WTC11 (cell line): ENCODE data around the gene AGPAT3. TPM values are rescaled to one million over a fixed set of nuclear protein-coding genes. Genes with fewer than 3 reads are reported as not detected.

Experiments
- ATAC-seq: fragments of 200-7000 bp; cut with Tn5 transposase; 2 replicates; pipeline ENCODE4 v1.10.0; 2021; ENCODE audit warnings: mild to moderate bottlenecking, moderate library complexity
- CTCF ChIA-PET: fragments of 300-600 bp; sonication (Branson Sonifier 250); formaldehyde crosslinking; loops from one replicate; lab custom pipeline; 2021; ENCODE audit warnings: antibody characterized with exemption; lab: Charles Lee
- POLR2A ChIA-PET: fragments of 350-600 bp; sonication (Branson Sonifier 250); formaldehyde crosslinking; loops from one replicate; lab custom pipeline; 2021; ENCODE audit warnings: antibody characterized with exemption; lab: Charles Lee
- DNase-seq: peaks from one replicate; pipeline ENCODE4 v3.0.0; 2021; ENCODE audit warnings: low spot score
- H3K27ac Mint-ChIP-seq: 2 replicates; pipeline ENCODE4 v1.8.0; 2021; ENCODE audit warnings: mixed read lengths
- H3K27me3 Mint-ChIP-seq: 2 replicates; pipeline ENCODE4 v1.8.0; 2021; ENCODE audit warnings: low read depth, mild to moderate bottlenecking, moderate library complexity, mixed read lengths
- H3K36me3 Mint-ChIP-seq: 2 replicates; pipeline ENCODE4 v1.8.0; 2021; ENCODE audit warnings: mixed read lengths
- H3K4me1 Mint-ChIP-seq: 2 replicates; pipeline ENCODE4 v1.8.0; 2022; ENCODE audit warnings: mixed read lengths
- H3K4me3 Mint-ChIP-seq: 2 replicates; pipeline ENCODE4 v1.8.0; 2021; ENCODE audit warnings: mild to moderate bottlenecking, moderate library complexity, mixed read lengths
- H3K9me3 Mint-ChIP-seq: 2 replicates; pipeline ENCODE4 v1.8.0; 2021; ENCODE audit warnings: mixed read lengths
- ATF2 ChIP-seq: sonication (generic); formaldehyde crosslinking; IDR thresholded peaks from 2 replicates; pipeline ENCODE4 v1.8.1; 2022; ENCODE audit warnings: low read depth, missing genetic modification reagents, borderline replicate concordance
- FOXK1 ChIP-seq: sonication (generic); formaldehyde crosslinking; IDR thresholded peaks from 2 replicates; pipeline ENCODE4 v1.8.0; 2022; ENCODE audit warnings: mild to moderate bottlenecking, moderate library complexity, missing genetic modification reagents
- GRHL2 ChIP-seq: fragments of 250-450 bp; sonication (Bioruptor Pico); IDR thresholded peaks from 2 replicates; pipeline ENCODE4 v1.8.0; 2022; ENCODE audit warnings: mild to moderate bottlenecking, moderate library complexity; ENCODE audit not compliant: insufficient replicate concordance, severe bottlenecking
- NR2C2 ChIP-seq: sonication (generic); formaldehyde crosslinking; IDR thresholded peaks from 2 replicates; pipeline ENCODE4 v1.8.0; 2022; ENCODE audit warnings: mild to moderate bottlenecking, missing genetic modification reagents
- NR3C1 ChIP-seq: sonication (generic); formaldehyde crosslinking; conservative IDR thresholded peaks from 2 replicates; pipeline ENCODE4 v1.8.1; 2023; ENCODE audit warnings: low read depth, mild to moderate bottlenecking, missing genetic modification reagents
- PREB ChIP-seq: sonication (generic); formaldehyde crosslinking; IDR thresholded peaks from 2 replicates; pipeline ENCODE4 v1.8.1; 2022; ENCODE audit warnings: mild to moderate bottlenecking, missing genetic modification reagents, moderate library complexity, borderline replicate concordance
- PRRX2 ChIP-seq: fragments of 250-450 bp; sonication (Bioruptor Pico); IDR thresholded peaks from 2 replicates; pipeline ENCODE4 v1.8.0; 2021; ENCODE audit warnings: mild to moderate bottlenecking
- SP1 ChIP-seq: sonication (generic); formaldehyde crosslinking; conservative IDR thresholded peaks from 2 replicates; pipeline ENCODE4 v1.8.1; 2022; ENCODE audit warnings: missing genetic modification reagents
- TEAD1 ChIP-seq: sonication (generic); formaldehyde crosslinking; IDR thresholded peaks from 2 replicates; pipeline ENCODE4 v1.8.0; 2022; ENCODE audit warnings: mild to moderate bottlenecking, missing genetic modification reagents
- ZBTB43 ChIP-seq: sonication (generic); formaldehyde crosslinking; IDR thresholded peaks from 2 replicates; pipeline ENCODE4 v1.8.1; 2023; ENCODE audit warnings: mild to moderate bottlenecking, missing genetic modification reagents
- ZNF121 ChIP-seq: sonication (generic); formaldehyde crosslinking; IDR thresholded peaks from 2 replicates; pipeline ENCODE4 v1.8.0; 2023; ENCODE audit warnings: missing genetic modification reagents
- ZNF219 ChIP-seq: sonication (generic); formaldehyde crosslinking; IDR thresholded peaks from 2 replicates; pipeline ENCODE4 v1.8.0; 2023; ENCODE audit warnings: missing genetic modification reagents, mild to moderate bottlenecking, borderline replicate concordance
- total RNA-seq: library from RNA; stranded (reverse); gene quantifications from 3 replicates; pipeline ENCODE4 v1.2.3, GENCODE V29; 2021
- TF ChIP-seq, protein P1 (sequence below): sonication (generic); formaldehyde crosslinking; IDR thresholded peaks from 2 replicates; pipeline ENCODE4 v1.8.1; 2023; ENCODE audit warnings: mild to moderate bottlenecking, missing genetic modification reagents, moderate library complexity
- TF ChIP-seq, protein P2 (sequence below): sonication (generic); formaldehyde crosslinking; IDR thresholded peaks from 2 replicates; pipeline ENCODE4 v1.8.1; 2023; ENCODE audit warnings: mild to moderate bottlenecking, missing genetic modification reagents, moderate library complexity
- TF ChIP-seq, protein P3 (sequence below): sonication (generic); formaldehyde crosslinking; IDR thresholded peaks from 2 replicates; pipeline ENCODE4 v1.8.0; 2022; ENCODE audit warnings: mild to moderate bottlenecking, missing genetic modification reagents
- TF ChIP-seq, protein P4 (sequence below): sonication (generic); formaldehyde crosslinking; IDR thresholded peaks from 2 replicates; pipeline ENCODE4 v1.8.1; 2023; ENCODE audit warnings: mild to moderate bottlenecking, missing genetic modification reagents, borderline replicate concordance

Gene AGPAT3
- total RNA-seq, 1 experiment from 2014 or later, result 5.6 TPM

GRCh38 chr21:43885721-43886120 lies 20.7 kb downstream of the AGPAT3 start:
- ATAC-seq, result no peak

GRCh38 chr21:43886565-43886964 lies 21.5 kb downstream of the AGPAT3 start:
- TF ChIP-seq PRRX2 (CRISPR knock-in tag) (no peak), ZBTB43 (no peak), NR3C1 (CRISPR knock-in tag) (no peak), TEAD1 (CRISPR knock-in tag) (no peak), PREB (no peak), GRHL2 (CRISPR knock-in tag) (no peak), ZNF219 (no peak)
- TF ChIP-seq, protein P1, sequence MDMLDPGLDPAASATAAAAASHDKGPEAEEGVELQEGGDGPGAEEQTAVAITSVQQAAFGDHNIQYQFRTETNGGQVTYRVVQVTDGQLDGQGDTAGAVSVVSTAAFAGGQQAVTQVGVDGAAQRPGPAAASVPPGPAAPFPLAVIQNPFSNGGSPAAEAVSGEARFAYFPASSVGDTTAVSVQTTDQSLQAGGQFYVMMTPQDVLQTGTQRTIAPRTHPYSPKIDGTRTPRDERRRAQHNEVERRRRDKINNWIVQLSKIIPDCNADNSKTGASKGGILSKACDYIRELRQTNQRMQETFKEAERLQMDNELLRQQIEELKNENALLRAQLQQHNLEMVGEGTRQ (CRISPR knock-in tag), result no peak
- ATAC-seq, result no peak
- Mint-ChIP-seq H3K27ac (no peak overlapping the region), H3K4me1 (peaks cover 26% of the 10 kb centered on the region), H3K9me3 (peaks cover under 1% of the 10 kb centered on the region; the same call in 1 of the 2 replicates), H3K27me3 (no peaks in the 10 kb centered on the region), H3K36me3 (0 out of 2 replicates have a peak, but pooled peaks cover under 1% of the 10 kb centered on the region), H3K4me3 (no peak overlapping the region)
- DNase-seq, result no peak
- ChIA-PET CTCF (interaction anchor here (1.8 kb wide), 1 partner anchor 55 kb away, joined by 4 read pairs; no protein-coding TSS in a partner anchor), POLR2A (no interaction called here)

More at GRCh38 chr21:43885721-43886120, 20.7 kb downstream of the AGPAT3 start:
- Mint-ChIP-seq H3K27me3 (no peaks in the 10 kb centered on the region), H3K9me3 (no peaks in the 10 kb centered on the region), H3K4me3 (no peak overlapping the region), H3K36me3 (no peaks in the 10 kb centered on the region), H3K27ac (no peak overlapping the region), H3K4me1 (peaks cover 26% of the 10 kb centered on the region)
- TF ChIP-seq, protein P2, sequence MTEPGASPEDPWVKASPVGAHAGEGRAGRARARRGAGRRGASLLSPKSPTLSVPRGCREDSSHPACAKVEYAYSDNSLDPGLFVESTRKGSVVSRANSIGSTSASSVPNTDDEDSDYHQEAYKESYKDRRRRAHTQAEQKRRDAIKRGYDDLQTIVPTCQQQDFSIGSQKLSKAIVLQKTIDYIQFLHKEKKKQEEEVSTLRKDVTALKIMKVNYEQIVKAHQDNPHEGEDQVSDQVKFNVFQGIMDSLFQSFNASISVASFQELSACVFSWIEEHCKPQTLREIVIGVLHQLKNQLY, result no peak
- TF ChIP-seq SP1 (CRISPR knock-in tag), result no peak
- TF ChIP-seq ZNF121 (CRISPR knock-in tag), result no peak
- TF ChIP-seq, protein P1 (CRISPR knock-in tag), result no peak
- TF ChIP-seq TEAD1 (CRISPR knock-in tag), result no peak
- TF ChIP-seq, protein P3, sequence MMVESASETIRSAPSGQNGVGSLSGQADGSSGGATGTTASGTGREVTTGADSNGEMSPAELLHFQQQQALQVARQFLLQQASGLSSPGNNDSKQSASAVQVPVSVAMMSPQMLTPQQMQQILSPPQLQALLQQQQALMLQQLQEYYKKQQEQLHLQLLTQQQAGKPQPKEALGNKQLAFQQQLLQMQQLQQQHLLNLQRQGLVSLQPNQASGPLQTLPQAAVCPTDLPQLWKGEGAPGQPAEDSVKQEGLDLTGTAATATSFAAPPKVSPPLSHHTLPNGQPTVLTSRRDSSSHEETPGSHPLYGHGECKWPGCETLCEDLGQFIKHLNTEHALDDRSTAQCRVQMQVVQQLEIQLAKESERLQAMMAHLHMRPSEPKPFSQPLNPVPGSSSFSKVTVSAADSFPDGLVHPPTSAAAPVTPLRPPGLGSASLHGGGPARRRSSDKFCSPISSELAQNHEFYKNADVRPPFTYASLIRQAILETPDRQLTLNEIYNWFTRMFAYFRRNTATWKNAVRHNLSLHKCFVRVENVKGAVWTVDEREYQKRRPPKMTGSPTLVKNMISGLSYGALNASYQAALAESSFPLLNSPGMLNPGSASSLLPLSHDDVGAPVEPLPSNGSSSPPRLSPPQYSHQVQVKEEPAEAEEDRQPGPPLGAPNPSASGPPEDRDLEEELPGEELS, result no peak
- TF ChIP-seq, protein P4, sequence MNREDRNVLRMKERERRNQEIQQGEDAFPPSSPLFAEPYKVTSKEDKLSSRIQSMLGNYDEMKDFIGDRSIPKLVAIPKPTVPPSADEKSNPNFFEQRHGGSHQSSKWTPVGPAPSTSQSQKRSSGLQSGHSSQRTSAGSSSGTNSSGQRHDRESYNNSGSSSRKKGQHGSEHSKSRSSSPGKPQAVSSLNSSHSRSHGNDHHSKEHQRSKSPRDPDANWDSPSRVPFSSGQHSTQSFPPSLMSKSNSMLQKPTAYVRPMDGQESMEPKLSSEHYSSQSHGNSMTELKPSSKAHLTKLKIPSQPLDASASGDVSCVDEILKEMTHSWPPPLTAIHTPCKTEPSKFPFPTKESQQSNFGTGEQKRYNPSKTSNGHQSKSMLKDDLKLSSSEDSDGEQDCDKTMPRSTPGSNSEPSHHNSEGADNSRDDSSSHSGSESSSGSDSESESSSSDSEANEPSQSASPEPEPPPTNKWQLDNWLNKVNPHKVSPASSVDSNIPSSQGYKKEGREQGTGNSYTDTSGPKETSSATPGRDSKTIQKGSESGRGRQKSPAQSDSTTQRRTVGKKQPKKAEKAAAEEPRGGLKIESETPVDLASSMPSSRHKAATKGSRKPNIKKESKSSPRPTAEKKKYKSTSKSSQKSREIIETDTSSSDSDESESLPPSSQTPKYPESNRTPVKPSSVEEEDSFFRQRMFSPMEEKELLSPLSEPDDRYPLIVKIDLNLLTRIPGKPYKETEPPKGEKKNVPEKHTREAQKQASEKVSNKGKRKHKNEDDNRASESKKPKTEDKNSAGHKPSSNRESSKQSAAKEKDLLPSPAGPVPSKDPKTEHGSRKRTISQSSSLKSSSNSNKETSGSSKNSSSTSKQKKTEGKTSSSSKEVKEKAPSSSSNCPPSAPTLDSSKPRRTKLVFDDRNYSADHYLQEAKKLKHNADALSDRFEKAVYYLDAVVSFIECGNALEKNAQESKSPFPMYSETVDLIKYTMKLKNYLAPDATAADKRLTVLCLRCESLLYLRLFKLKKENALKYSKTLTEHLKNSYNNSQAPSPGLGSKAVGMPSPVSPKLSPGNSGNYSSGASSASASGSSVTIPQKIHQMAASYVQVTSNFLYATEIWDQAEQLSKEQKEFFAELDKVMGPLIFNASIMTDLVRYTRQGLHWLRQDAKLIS (CRISPR knock-in tag), result no peak
- no peak for TF ChIP-seq NR2C2 (CRISPR knock-in tag)
- TF ChIP-seq ATF2 (CRISPR knock-in tag), result no peak
- TF ChIP-seq FOXK1 (CRISPR knock-in tag), result no peak
- ChIA-PET CTCF (interaction anchor here (0.7 to 2.4 kb wide), 4 partner anchors 22 to 90 kb away, joined by 3 to 5 read pairs (median 4); no protein-coding TSS in a partner anchor), POLR2A (no interaction called here)
- DNase-seq, result no peak
